ENCODE results near the gene CCL25. TPM values are rescaled to one million over a fixed set of nuclear protein-coding genes. Genes with fewer than 3 reads are reported as not detected.

The CCL25 gene
- total RNA-seq, 1 donor from 2014 or later = not detected

- no peak for DNase-seq (ENCODE audit: low spot score)
These were observed 57.5 kb downstream of the CCL25 start for GRCh38 chr19:8109890-8110662.

GRCh38 chr19:8110931-8111330 lies 58.4 kb downstream of the CCL25 start:
- no peak for DNase-seq (ENCODE audit: low spot score)

GRCh38 chr19:8111376-8111775 lies 58.8 kb downstream of the CCL25 start:
- no peak for DNase-seq (ENCODE audit: low spot score)

Other genes starting within 250 kb of the CCL25 start
- gene EVI5L, start 222.5 kb upstream of the CCL25 start, total RNA-seq = 15.4 TPM
- not detected for gene PRR36, start 178.4 kb upstream of the CCL25 start, total RNA-seq
- gene LRRC8E, start 164.2 kb upstream of the CCL25 start, total RNA-seq = 1.8 TPM
- gene MAP2K7, start 148.9 kb upstream of the CCL25 start, total RNA-seq = 26.7 TPM
- gene TGFBR3L, start 137.9 kb upstream of the CCL25 start, total RNA-seq = not detected
- 17.8 TPM for gene SNAPC2, start 132.4 kb upstream of the CCL25 start, total RNA-seq
- 0.96 TPM for gene CTXN1, start 126.6 kb upstream of the CCL25 start, total RNA-seq
- gene TIMM44, start 109.1 kb upstream of the CCL25 start, total RNA-seq = 48.9 TPM
- 60.2 TPM for gene ELAVL1, start 47.1 kb upstream of the CCL25 start, total RNA-seq
- not detected for gene FBN3, start 96.8 kb downstream of the CCL25 start, total RNA-seq
- 41.5 TPM for gene CERS4, start 156.6 kb downstream of the CCL25 start, total RNA-seq

Data from mesenteric fat pad (tissue), 1 donor.